Astrocyte of the cerebellum (primary cell): ENCODE measurements around the gene MTFR1L.

Experiments used
- DNase-seq: peaks from one replicate; pipeline ENCODE4 v3.0.0-alpha.2; 2011; ENCODE audit warnings: low read depth
- H3K4me3 ChIP-seq: 2 replicates; pipeline ENCODE4 v1.5.1; 2011; ENCODE audit warnings: mild to moderate bottlenecking, low read depth, low read length, moderate library complexity
- CTCF ChIP-seq: IDR thresholded peaks from 2 replicates; pipeline ENCODE4 v1.5.1; 2012; ENCODE audit warnings: low read length, low read depth, moderate library complexity, mild to moderate bottlenecking; ENCODE audit errors: missing control alignments
- in situ Hi-C: cut with HindIII; loops from 2 replicates; pipeline ENCODE4 v1.10.0; 2017; ENCODE audit warnings: low sequenced_read_pairs

Gene MTFR1L

GRCh38 chr1:25811384-25812082 lies 8.2 kb upstream of the MTFR1L start:
- no peak for TF ChIP-seq CTCF
- in situ Hi-C loops, result no loop called here
- DNase-seq, result no peak
- no peak overlapping the region for H3K4me3 ChIP-seq

GRCh38 chr1:25813071-25813733 lies 6.6 kb upstream of the MTFR1L start:
- H3K4me3 ChIP-seq, result no peak overlapping the region
- DNase-seq, result no peak
- in situ Hi-C loops, result no loop called here
- no peak for TF ChIP-seq CTCF

DNA sequence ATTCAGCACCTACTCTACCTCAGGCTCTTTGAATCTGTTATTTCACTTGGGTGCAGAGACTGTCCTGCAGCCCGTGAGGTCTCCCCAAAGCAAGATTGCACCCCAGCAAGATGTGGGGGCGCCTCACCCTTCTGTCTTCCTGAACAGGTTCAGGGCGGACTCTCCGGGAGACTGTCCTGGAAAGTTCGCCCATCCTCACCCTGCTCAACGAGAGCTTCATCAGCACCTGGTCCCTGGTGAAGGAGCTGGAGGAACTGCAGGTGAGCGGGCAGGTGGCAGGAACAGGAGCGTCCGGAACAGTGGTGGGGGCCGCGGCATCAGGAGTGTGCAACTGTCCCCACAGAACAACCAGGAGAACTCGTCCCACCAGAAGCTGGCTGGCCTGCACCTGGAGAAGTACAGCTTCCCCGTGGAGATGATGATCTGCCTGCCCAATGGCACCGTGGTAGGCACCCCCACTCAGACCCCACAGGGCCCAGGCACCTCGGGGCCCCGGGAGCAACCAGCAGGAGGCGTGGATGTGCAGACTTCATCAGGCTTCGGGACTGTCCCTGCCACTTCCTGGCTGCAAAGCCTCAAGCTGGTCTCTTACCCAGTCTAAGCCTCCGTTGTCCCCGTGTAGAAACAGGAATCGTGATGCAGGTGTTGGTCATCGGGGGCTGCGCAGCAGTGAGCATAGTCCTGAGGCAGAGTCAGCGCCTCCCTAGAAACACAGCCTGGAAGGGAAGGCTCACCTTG lies 5.9 kb upstream of the MTFR1L start:
- in situ Hi-C loops, result no loop called here
- no peak for DNase-seq
- H3K4me3 ChIP-seq, result no peak overlapping the region
- no peak for TF ChIP-seq CTCF

DNA sequence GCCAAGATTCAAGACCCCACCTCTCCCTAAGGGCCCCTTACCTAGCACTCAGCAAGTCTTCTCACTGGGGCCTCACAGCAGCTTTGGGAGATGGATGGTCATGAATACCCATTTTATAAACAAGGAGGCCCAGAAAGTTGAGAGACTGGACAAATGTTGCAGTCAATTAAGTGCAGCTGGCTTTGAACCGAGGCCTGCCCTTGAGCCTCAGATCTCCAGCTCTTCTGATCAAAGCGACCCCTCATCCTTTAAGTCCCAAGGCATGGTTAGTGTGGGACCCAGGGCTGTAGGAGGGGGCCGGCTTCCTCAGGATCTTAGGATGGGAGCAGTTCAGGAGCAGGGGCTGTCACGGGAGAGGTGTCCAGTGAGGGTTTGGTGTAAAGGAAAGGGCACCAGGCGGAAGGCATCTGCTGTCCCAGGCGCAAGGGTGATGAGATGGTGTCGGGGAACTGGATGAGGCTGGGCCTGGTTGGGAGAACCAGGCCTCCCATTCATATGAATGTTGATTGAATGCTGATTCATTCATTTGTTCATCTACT lies 5.1 kb upstream of the MTFR1L start:
- no peak for DNase-seq
- no peak for TF ChIP-seq CTCF
- H3K4me3 ChIP-seq, result no peak overlapping the region
- in situ Hi-C loops, result no loop called here

DNA sequence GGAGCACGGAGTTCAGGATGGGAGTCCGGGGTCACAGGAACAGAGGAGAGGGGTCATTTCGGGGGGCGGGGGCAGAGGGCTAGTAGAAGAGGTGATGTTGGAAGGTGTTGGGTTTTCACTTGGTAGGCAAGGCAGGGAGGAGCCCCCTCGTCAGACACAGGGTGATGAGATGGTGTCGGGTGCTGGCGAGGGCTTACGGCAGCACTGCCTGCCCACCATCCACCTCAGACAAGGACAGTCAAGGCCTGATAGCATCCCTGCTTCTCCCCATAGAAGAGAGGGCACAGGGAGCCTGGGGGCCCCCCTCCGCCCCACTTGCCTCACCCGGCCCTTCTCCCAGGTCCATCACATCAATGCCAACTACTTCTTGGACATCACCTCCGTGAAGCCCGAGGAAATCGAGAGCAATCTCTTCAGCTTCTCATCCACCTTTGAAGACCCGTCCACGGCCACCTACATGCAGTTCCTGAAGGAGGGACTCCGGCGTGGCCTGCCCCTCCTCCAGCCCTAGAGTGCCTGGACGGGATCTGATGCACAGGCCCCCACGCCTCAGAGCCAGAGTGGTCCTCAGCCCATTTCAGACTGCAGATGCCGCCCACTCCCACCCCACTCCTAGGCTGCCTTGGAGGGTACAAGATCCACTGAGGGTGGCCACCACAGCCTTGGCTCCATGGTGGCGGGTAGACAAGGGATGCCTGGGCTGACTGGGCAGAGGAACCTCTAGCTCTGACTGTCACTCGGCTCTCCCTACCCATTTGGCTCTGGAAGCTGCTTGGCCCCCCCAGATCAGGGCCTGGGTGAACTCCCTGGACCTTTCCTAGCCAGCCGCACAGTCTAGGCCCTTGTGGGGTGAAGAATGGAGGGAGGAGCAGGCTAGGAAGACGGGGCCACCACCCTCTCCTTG lies 4.3 kb upstream of the MTFR1L start:
- no peak overlapping the region for H3K4me3 ChIP-seq
- DNase-seq, result no peak
- no peak for TF ChIP-seq CTCF
- in situ Hi-C loops, result no loop called here
